ENCODE measurements around the gene OR56B1. TPM values are rescaled to one million over a fixed set of nuclear protein-coding genes. Genes with fewer than 3 reads are reported as not detected.

Gene OR56B1
- polyA plus RNA-seq, 1 donor from 2014 or later, result not detected

GRCh38 chr11:5691964-5692361, 44.3 kb upstream of the OR56B1 start:
- no peaks in the 10 kb centered on the region for H3K36me3 ChIP-seq (ENCODE audit: insufficient read depth, low read length)
- no peaks in the 10 kb centered on the region for H3K79me2 ChIP-seq (replicated peaks; ENCODE audit: insufficient read depth, low read length)
- H3K4me3 ChIP-seq (ENCODE audit: low read length), result no peak overlapping the region
- no peak overlapping the region for H3K27ac ChIP-seq (ENCODE audit: low read length)
- H2AFZ ChIP-seq (ENCODE audit: low read depth, low read length), result no peak overlapping the region
- H3K4me2 ChIP-seq (ENCODE audit: low read length), result no peak overlapping the region
- no peaks in the 10 kb centered on the region for H3K9me2 ChIP-seq (ENCODE audit: insufficient read depth, low read length)
- no peaks in the 10 kb centered on the region for H3F3A ChIP-seq (ENCODE audit: insufficient read depth, low read length, poor library complexity, severe bottlenecking)
- H4K20me1 ChIP-seq (ENCODE audit: insufficient read depth), result no peaks in the 10 kb centered on the region
- TF ChIP-seq MXI1 (conservative IDR thresholded peaks at IDR 0.05; ENCODE audit: poor library complexity, severe bottlenecking) (no peak), EZH2 (IDR thresholded peaks at IDR 0.05; ENCODE audit: borderline replicate concordance, insufficient read depth, low read length, poor library complexity, severe bottlenecking) (no peak), SMC3 (conservative IDR thresholded peaks at IDR 0.05; ENCODE audit: poor library complexity) (no peak), TAF1 (IDR thresholded peaks at IDR 0.05; ENCODE audit: low read depth) (no peak), RAD21 (conservative IDR thresholded peaks at IDR 0.05) (no peak), POLR2AphosphoS5 (IDR thresholded peaks at IDR 0.05) (no peak), EP300 (conservative IDR thresholded peaks at IDR 0.05; ENCODE audit: poor library complexity, severe bottlenecking) (no peak), REST (IDR thresholded peaks at IDR 0.05; ENCODE audit: borderline replicate concordance) (no peak), CTCF (IDR thresholded peaks at IDR 0.05; ENCODE audit: poor library complexity, severe bottlenecking) (no peak)
- no peak overlapping the region for H3K9ac ChIP-seq (ENCODE audit: low read length)
- no peaks in the 10 kb centered on the region for H3K27me3 ChIP-seq (ENCODE audit: insufficient read depth, low read depth, low read length)
- H3K9me3 ChIP-seq (ENCODE audit: low read length), result no peaks in the 10 kb centered on the region

GRCh38 chr11:5694642-5695041, 41.6 kb upstream of the OR56B1 start:
- H3K9ac ChIP-seq (ENCODE audit: low read length), result no peak overlapping the region
- H3K36me3 ChIP-seq (ENCODE audit: insufficient read depth, low read length), result no peaks in the 10 kb centered on the region
- H3K9me3 ChIP-seq (ENCODE audit: low read length), result no peaks in the 10 kb centered on the region
- H3K9me2 ChIP-seq (ENCODE audit: insufficient read depth, low read length), result no peaks in the 10 kb centered on the region
- no peaks in the 10 kb centered on the region for H3F3A ChIP-seq (ENCODE audit: insufficient read depth, low read length, poor library complexity, severe bottlenecking)
- H3K27ac ChIP-seq (ENCODE audit: low read length), result no peak overlapping the region
- no peak overlapping the region for H3K4me3 ChIP-seq (ENCODE audit: low read length)
- TF ChIP-seq CTCF (IDR thresholded peaks at IDR 0.05; ENCODE audit: poor library complexity, severe bottlenecking), result no peak
- no peak for TF ChIP-seq MXI1 (conservative IDR thresholded peaks at IDR 0.05; ENCODE audit: poor library complexity, severe bottlenecking)
- TF ChIP-seq EP300 (conservative IDR thresholded peaks at IDR 0.05; ENCODE audit: poor library complexity, severe bottlenecking), result no peak
- TF ChIP-seq REST (IDR thresholded peaks at IDR 0.05; ENCODE audit: borderline replicate concordance), result no peak
- TF ChIP-seq RAD21 (conservative IDR thresholded peaks at IDR 0.05), result no peak
- no peak for TF ChIP-seq EZH2 (IDR thresholded peaks at IDR 0.05; ENCODE audit: borderline replicate concordance, insufficient read depth, low read length, poor library complexity, severe bottlenecking)
- no peak for TF ChIP-seq POLR2AphosphoS5 (IDR thresholded peaks at IDR 0.05)
- TF ChIP-seq SMC3 (conservative IDR thresholded peaks at IDR 0.05; ENCODE audit: poor library complexity), result no peak
- no peak for TF ChIP-seq TAF1 (IDR thresholded peaks at IDR 0.05; ENCODE audit: low read depth)
- H3K79me2 ChIP-seq (replicated peaks; ENCODE audit: insufficient read depth, low read length), result no peaks in the 10 kb centered on the region
- no peaks in the 10 kb centered on the region for H3K27me3 ChIP-seq (ENCODE audit: insufficient read depth, low read depth, low read length)
- H3K4me2 ChIP-seq (ENCODE audit: low read length), result no peak overlapping the region
- H2AFZ ChIP-seq (ENCODE audit: low read depth, low read length), result no peak overlapping the region
- H4K20me1 ChIP-seq (ENCODE audit: insufficient read depth), result no peaks in the 10 kb centered on the region
